SK-N-SH (cell line): ENCODE measurements around the gene SEC23A. TPM values are rescaled to one million over a fixed set of nuclear protein-coding genes. Genes with fewer than 3 reads are reported as not detected.

Experiments
- CTCF ChIA-PET: fragments of 300-600, 350-600 bp; formaldehyde crosslinking; extraction: SDS; loops from one replicate; lab custom pipeline; 2021; lab: Yijun Ruan, JAX
- POLR2A ChIA-PET: fragments of 350-600 bp; sonication (Branson Sonifier 250); formaldehyde crosslinking; extraction: SDS; loops from one replicate; lab custom pipeline; 2020; ENCODE audit warnings: antibody characterized with exemption, inconsistent platforms; lab: Yijun Ruan, JAX
- DNase-seq: peaks from one replicate; pipeline ENCODE4 v3.0.0; 2012
- H2AFZ ChIP-seq: fragments of 200-600 bp; sonication (generic); 2 replicates; pipeline ENCODE4 v1.8.1; 2016; ENCODE audit warnings: antibody characterized with exemption, mild to moderate bottlenecking, low read depth
- H3F3A ChIP-seq: fragments of 200-600 bp; sonication (generic); replicated peaks from 2 replicates; pipeline ENCODE3; 2016; ENCODE audit warnings: antibody characterized with exemption, mild to moderate bottlenecking; ENCODE audit not compliant: insufficient read depth
- H3K27ac ChIP-seq, 2 experiments: fragments of 200-500 bp in 1 of 2; fragments of 200-600 bp in 1 of 2; sonication (Bioruptor generic) in 1 of 2; sonication (generic), shearing (Covaris generic) in 1 of 2; 2 replicates each; pipeline versions ENCODE4 v1.5.1 to v1.6.1; 2014 to 2016; ENCODE audit warnings: low read depth in 2 of 2, inconsistent platforms in 1 of 2, low read length in 1 of 2, mild to moderate bottlenecking in 1 of 2, mixed read lengths in 1 of 2
- H3K27me3 ChIP-seq: fragments of 200-600 bp; sonication (generic), shearing (Covaris generic); 2 replicates; pipeline ENCODE4 v1.6.1; 2016; ENCODE audit warnings: mixed run types; ENCODE audit not compliant: insufficient read depth
- H3K36me3 ChIP-seq, 2 experiments: fragments of 200-500 bp in 1 of 2; fragments of 200-600 bp in 1 of 2; sonication (Bioruptor generic) in 1 of 2; sonication (generic) in 1 of 2; replicated peaks in 1 of 2; 2 replicates each; pipeline versions ENCODE3 to v1.5.1; 2014 to 2016; ENCODE audit warnings: low read length in 1 of 2, mild to moderate bottlenecking in 1 of 2; ENCODE audit not compliant: insufficient read depth in 2 of 2, control insufficient read depth in 1 of 2
- H3K4me1 ChIP-seq, 2 experiments: fragments of 200-500 bp in 1 of 2; fragments of 200-600 bp in 1 of 2; sonication (Bioruptor generic) in 1 of 2; sonication (generic), shearing (Covaris generic) in 1 of 2; 2 replicates each; pipeline versions ENCODE4 v1.5.1 to v1.6.1; 2014 to 2016; ENCODE audit warnings: low read depth in 1 of 2, low read length in 1 of 2, mixed run types in 1 of 2; ENCODE audit not compliant: insufficient read depth in 2 of 2, control insufficient read depth in 1 of 2
- H3K4me2 ChIP-seq: fragments of 200-600 bp; sonication (generic), shearing (Covaris generic); 2 replicates; pipeline ENCODE4 v1.6.1; 2017; ENCODE audit warnings: mixed run types
- H3K4me3 ChIP-seq, 2 experiments: fragments of 200-500 bp in 1 of 2; fragments of 200-600 bp in 1 of 2; sonication (Bioruptor generic) in 1 of 2; sonication (generic), shearing (Covaris generic) in 1 of 2; 2 replicates each; pipeline versions ENCODE4 v1.5.1 to v1.8.1; 2014 to 2016; ENCODE audit warnings: low read depth in 2 of 2, inconsistent platforms in 1 of 2, low read length in 1 of 2, mild to moderate bottlenecking in 1 of 2, mixed read lengths in 1 of 2, moderate library complexity in 1 of 2
- H3K79me2 ChIP-seq: fragments of 200-600 bp; sonication (generic); 2 replicates; pipeline ENCODE4 v1.8.1; 2017; ENCODE audit warnings: mild to moderate bottlenecking; ENCODE audit not compliant: insufficient read depth
- H3K9ac ChIP-seq: fragments of 200-600 bp; sonication (generic); 2 replicates; pipeline ENCODE4 v1.6.1; 2017; ENCODE audit warnings: mixed run types
- H3K9me2 ChIP-seq: fragments of 200-600 bp; sonication (generic); 2 replicates; pipeline ENCODE4 v1.6.1; 2017; ENCODE audit warnings: mixed run types
- H3K9me3 ChIP-seq: fragments of 200-600 bp; sonication (generic); 2 replicates; pipeline ENCODE4 v1.6.1; 2017; ENCODE audit warnings: mixed run types, mild to moderate bottlenecking, moderate library complexity
- H4K20me1 ChIP-seq: fragments of 200-600 bp; sonication (generic); 2 replicates; pipeline ENCODE4 v1.6.1; 2017; ENCODE audit warnings: mild to moderate bottlenecking, mixed run types; ENCODE audit not compliant: insufficient read depth
- ELF1 ChIP-seq: IDR thresholded peaks from 2 replicates; pipeline ENCODE4 v1.4.0; 2012
- EP300 ChIP-seq, 2 experiments: IDR thresholded peaks; 2 replicates each; pipeline versions ENCODE4 v1.4.0 to v1.6.1; 2012; ENCODE audit warnings: borderline replicate concordance in 1 of 2, low read depth in 1 of 2, low read length in 1 of 2
- EZH2phosphoT487 ChIP-seq: fragments of 200-600 bp; sonication (generic); IDR thresholded peaks from 2 replicates; pipeline ENCODE4 v1.6.1; 2017; ENCODE audit warnings: low read depth, mixed run types, mild to moderate bottlenecking, antibody characterized with exemption, moderate library complexity, borderline replicate concordance
- FOSL2 ChIP-seq: IDR thresholded peaks from 2 replicates; pipeline ENCODE4 v1.4.0; 2012; ENCODE audit warnings: low read depth, mild to moderate bottlenecking, moderate library complexity, borderline replicate concordance
- FOXJ3 ChIP-seq: sonication (generic); formaldehyde crosslinking; IDR thresholded peaks from 2 replicates; pipeline ENCODE4 v1.5.1; 2020; ENCODE audit warnings: mild to moderate bottlenecking, missing genetic modification reagents
- FOXM1 ChIP-seq: IDR thresholded peaks from 2 replicates; pipeline ENCODE4 v1.4.0; 2012; ENCODE audit warnings: low read depth, mild to moderate bottlenecking
- GABPA ChIP-seq: IDR thresholded peaks from 2 replicates; pipeline ENCODE4 v1.4.0; 2012; ENCODE audit warnings: low read depth, mild to moderate bottlenecking
- IRF3 ChIP-seq: fragments of 150-350 bp; IDR thresholded peaks from 2 replicates; pipeline ENCODE4 v1.6.1; 2016; ENCODE audit warnings: mild to moderate bottlenecking, low read depth, low read length
- MEF2A ChIP-seq: IDR thresholded peaks from 2 replicates; pipeline ENCODE4 v1.4.0; 2012; ENCODE audit warnings: low read depth, borderline replicate concordance
- MXI1 ChIP-seq: IDR thresholded peaks from 2 replicates; pipeline ENCODE4 v1.6.1; 2012; ENCODE audit warnings: mild to moderate bottlenecking, low read depth, low read length, improper control_type of control experiment
- NFIC ChIP-seq: IDR thresholded peaks from 2 replicates; pipeline ENCODE4 v1.4.0; 2012; ENCODE audit warnings: borderline replicate concordance
- PBX3 ChIP-seq: IDR thresholded peaks from 2 replicates; pipeline ENCODE4; 2012
- RAD21 ChIP-seq: IDR thresholded peaks from 2 replicates; pipeline ENCODE4 v1.6.1; 2012; ENCODE audit warnings: mild to moderate bottlenecking, low read length
- RCOR1 ChIP-seq: fragments of 150-350 bp; IDR thresholded peaks from 2 replicates; pipeline ENCODE4 v1.6.1; 2017; ENCODE audit warnings: antibody characterized with exemption, low read length
- RFX5 ChIP-seq: IDR thresholded peaks from 2 replicates; pipeline ENCODE4 v1.6.1; 2012; ENCODE audit warnings: mild to moderate bottlenecking, improper control_type of control experiment, low read length
- RXRA ChIP-seq: IDR thresholded peaks from 2 replicates; pipeline ENCODE4 v1.4.0; 2012; ENCODE audit warnings: low read depth, mild to moderate bottlenecking, borderline replicate concordance
- SIN3A ChIP-seq: IDR thresholded peaks from 2 replicates; pipeline ENCODE4 v1.6.1; 2012; ENCODE audit warnings: low read depth, mild to moderate bottlenecking, low read length, moderate library complexity, borderline replicate concordance
- SMC3 ChIP-seq: IDR thresholded peaks from 2 replicates; pipeline ENCODE4 v1.6.1; 2012; ENCODE audit warnings: low read depth, low read length, improper control_type of control experiment
- TAF1 ChIP-seq: IDR thresholded peaks from 2 replicates; pipeline ENCODE4 v1.6.1; 2012; ENCODE audit warnings: low read depth, mild to moderate bottlenecking, low read length, moderate library complexity, borderline replicate concordance
- TCF12 ChIP-seq: IDR thresholded peaks from 2 replicates; pipeline ENCODE4 v1.4.0; 2012
- USF1 ChIP-seq: IDR thresholded peaks from 2 replicates; pipeline ENCODE4 v1.4.0; 2012; ENCODE audit warnings: low read depth, borderline replicate concordance
- USF2 ChIP-seq: fragments of 150-350 bp; IDR thresholded peaks from 2 replicates; pipeline ENCODE4 v1.6.1; 2017; ENCODE audit warnings: antibody characterized with exemption, low read length, low read depth, borderline replicate concordance
- YY1 ChIP-seq: IDR thresholded peaks from 2 replicates; pipeline ENCODE4 v1.4.0; 2012; ENCODE audit warnings: low read depth, mild to moderate bottlenecking
- ZBTB33 ChIP-seq: IDR thresholded peaks from 2 replicates; pipeline ENCODE4 v1.4.0; 2012; ENCODE audit warnings: low read depth, borderline replicate concordance
- WGBS: methylation state at CpG from one replicate; pipeline ENCODE4 v1.1.6; 2017; ENCODE audit warnings: low lambda C conversion rate; 5-methylcytosine and 5-hydroxymethylcytosine counted together
- polyA plus RNA-seq, 3 experiments: library from polyadenylated mRNA; depleted of rRNA; stranded (reverse); fragments of >200 nt; gene quantifications; 2 replicates each; pipeline ENCODE4 v1.2.3, GENCODE V29; 2012

Gene SEC23A
- polyA plus RNA-seq, 1 of the 3 experiments (the other 2 are of a cell fraction): 30.0 TPM

GRCh38 chr14:39140170-39140569, 37.1 kb upstream of the SEC23A start:
- no peak for DNase-seq
- H3K36me3 ChIP-seq: no peaks in the 10 kb centered on the region
- no peak overlapping the region for H3K27ac ChIP-seq
- CTCF ChIA-PET: no interaction called here
- WGBS: 97% methylated on average over 3 of the region's 3 CpGs
- no peaks in the 10 kb centered on the region for H3K79me2 ChIP-seq
- H3K9me3 ChIP-seq: no peaks in the 10 kb centered on the region
- H2AFZ ChIP-seq: no peak overlapping the region
- H3K27me3 ChIP-seq: no peaks in the 10 kb centered on the region
- H3K9ac ChIP-seq: no peak overlapping the region
- H3K9me2 ChIP-seq: no peaks in the 10 kb centered on the region
- POLR2A ChIA-PET: interaction anchor here (0.6 kb wide), 1 partner anchor 30 kb away, joined by 6 read pairs; the partner anchor contains the start of gene TRAPPC6B
- H3K4me3 ChIP-seq: no peak overlapping the region
- H4K20me1 ChIP-seq: no peaks in the 10 kb centered on the region
- TF ChIP-seq EZH2phosphoT487 (no peak), EP300 (IDR thresholded peaks at IDR 0.05; ENCODE audit: borderline replicate concordance in 1 of 2, low read depth in 1 of 2, low read length in 1 of 2) (no peak), FOXM1 (no peak), SMC3 (no peak), USF1 (no peak), YY1 (no peak), RXRA (no peak), RFX5 (no peak), NFIC (no peak), FOSL2 (no peak), TAF1 (no peak), RCOR1 (no peak)
- H3K4me2 ChIP-seq: no peak overlapping the region
- H3K4me1 ChIP-seq: no peaks in the 10 kb centered on the region
- H3F3A ChIP-seq: no peaks in the 10 kb centered on the region

- Histone ChIP-seq H3K9ac (no peak overlapping the region), H3K4me3 (no peak overlapping the region), H3F3A (no peaks in the 10 kb centered on the region), H3K9me3 (no peaks in the 10 kb centered on the region), H3K9me2 (no peaks in the 10 kb centered on the region), H3K4me1 (no peaks in the 10 kb centered on the region), H3K79me2 (no peaks in the 10 kb centered on the region), H2AFZ (no peak overlapping the region), H3K27me3 (no peaks in the 10 kb centered on the region), H3K4me2 (no peak overlapping the region), H3K27ac (no peak overlapping the region), H3K36me3 (peaks cover 2 to 6% of the 10 kb centered on the region in 2 experiments), H4K20me1 (no peaks in the 10 kb centered on the region)
- 94% methylated on average over 1 of the region's 1 CpG for WGBS
- no peak for DNase-seq
- CTCF ChIA-PET: no interaction called here
- POLR2A ChIA-PET: no interaction called here
- TF ChIP-seq MXI1: no peak
- no peak for TF ChIP-seq ELF1
- no peak for TF ChIP-seq USF2
- no peak for TF ChIP-seq ZBTB33
- no peak for TF ChIP-seq SIN3A
- TF ChIP-seq USF1: no peak
- TF ChIP-seq RCOR1: no peak
- no peak for TF ChIP-seq RAD21
- TF ChIP-seq GABPA: no peak
- no peak for TF ChIP-seq MEF2A
- no peak for TF ChIP-seq EZH2phosphoT487
- no peak for TF ChIP-seq IRF3
- TF ChIP-seq TCF12: no peak
- TF ChIP-seq PBX3: no peak
- TF ChIP-seq FOXM1: no peak
- TF ChIP-seq FOXJ3 (CRISPR knock-in tag): no peak
- TF ChIP-seq YY1: no peak
Measured at GRCh38 chr14:39138440-39138839, 35.4 kb upstream of the SEC23A start.
